Caco-2 (cell line): ENCODE results near the gene RGS7. TPM values are rescaled to one million over a fixed set of nuclear protein-coding genes. Genes with fewer than 3 reads are reported as not detected.

ENCODE experiments used
- BruUV-seq: library from RNA; stranded (reverse); fragments of 400-500 nt; replicated peaks from 2 replicates; lab custom pipeline; 2021; lab: Mats Ljungman, UMichigan
- CTCF ChIA-PET: fragments of 300-600 bp; sonication (Branson Sonifier 250); formaldehyde crosslinking; loops from one replicate; lab custom pipeline; 2022; ENCODE audit warnings: antibody characterized with exemption; lab: Charles Lee
- POLR2A ChIA-PET: fragments of 300-600 bp; sonication (Branson Sonifier 250); formaldehyde crosslinking; loops from one replicate; lab custom pipeline; 2022; ENCODE audit warnings: antibody characterized with exemption; lab: Charles Lee
- DNase-seq, 2 experiments: peaks; one replicate each; pipeline versions ENCODE4 v3.0.0 to v3.0.0-alpha.2; 2020 to 2022
- H3K27me3 ChIP-seq: replicated peaks from 2 replicates; pipeline ENCODE4 v1.6.0; 2011; ENCODE audit warnings: low read length; ENCODE audit not compliant: control insufficient read depth, insufficient read depth
- H3K36me3 ChIP-seq: 2 replicates; pipeline ENCODE4 v1.5.1; 2011; ENCODE audit warnings: low read length; ENCODE audit not compliant: control insufficient read depth, insufficient read depth
- H3K4me1 ChIP-seq: fragments of 250-450 bp; sonication (Bioruptor Pico); 2 replicates; pipeline ENCODE4 v1.5.1; 2020; ENCODE audit warnings: mild to moderate bottlenecking
- H3K4me3 ChIP-seq: 2 replicates; pipeline ENCODE4 v1.5.1; 2011; ENCODE audit warnings: low read depth, mild to moderate bottlenecking, control low read depth, low read length
- H3K9me3 ChIP-seq: fragments of 250-450 bp; sonication (Bioruptor Pico); 2 replicates; pipeline ENCODE4 v1.5.1; 2020; ENCODE audit warnings: mild to moderate bottlenecking, moderate library complexity
- H3K27ac Mint-ChIP-seq: one replicate; pipeline ENCODE4 v1.8.0; 2022; ENCODE audit warnings: mixed read lengths; ENCODE audit not compliant: unreplicated experiment
- H3K27me3 Mint-ChIP-seq: one replicate; pipeline ENCODE4 v1.8.0; 2022; ENCODE audit warnings: mixed read lengths; ENCODE audit not compliant: insufficient read depth, unreplicated experiment
- H3K36me3 Mint-ChIP-seq: one replicate; pipeline ENCODE4 v1.8.0; 2022; ENCODE audit warnings: mild to moderate bottlenecking, mixed read lengths; ENCODE audit not compliant: insufficient read depth, unreplicated experiment
- H3K4me1 Mint-ChIP-seq: one replicate; pipeline ENCODE4 v1.8.0; 2022; ENCODE audit warnings: low read depth, mixed read lengths; ENCODE audit not compliant: unreplicated experiment
- H3K4me3 Mint-ChIP-seq: one replicate; pipeline ENCODE4 v1.8.0; 2022; ENCODE audit warnings: mild to moderate bottlenecking, moderate library complexity, mixed read lengths; ENCODE audit not compliant: unreplicated experiment
- H3K9me3 Mint-ChIP-seq: one replicate; pipeline ENCODE4 v1.8.0; 2022; ENCODE audit warnings: mixed read lengths; ENCODE audit not compliant: unreplicated experiment
- CTCF ChIP-seq, 2 experiments: fragments of 200-600 bp in 1 of 2; IDR thresholded peaks; 1 replicate in 1 of 2; 2 replicates in 1 of 2; pipeline versions ENCODE4 v1.5.1 to v1.8.0; 2011 to 2022; ENCODE audit warnings: antibody characterized with exemption in 1 of 2, control low read depth in 1 of 2, inconsistent platforms in 1 of 2, low read depth in 1 of 2, low read length in 1 of 2, mild to moderate bottlenecking in 1 of 2, moderate library complexity in 1 of 2; ENCODE audit not compliant: insufficient read depth in 1 of 2, severe bottlenecking in 1 of 2, unreplicated experiment in 1 of 2
- intact Hi-C: fragments of 100-400 bp; cut with micrococcal nuclease; formaldehyde crosslinking; loops from one replicate; pipeline ENCODE4 v1.10.0; 2022; ENCODE audit not compliant: unreplicated experiment
- total RNA-seq: library from RNA; stranded (reverse); gene quantifications from 2 replicates; pipeline ENCODE4 v1.2.3, GENCODE V29; 2022

The RGS7 gene
- total RNA-seq, 1 experiment from 2014 or later: not detected

GRCh38 chr1:241136389-241136788, 220.6 kb downstream of the RGS7 start:
- Histone ChIP-seq H3K4me3 (no peak overlapping the region), H3K9me3 (no peaks in the 10 kb centered on the region), H3K36me3 (no peaks in the 10 kb centered on the region), H3K27me3 (no peaks in the 10 kb centered on the region), H3K4me1 (peaks cover 9% of the 10 kb centered on the region)
- DNase-seq: no peak
- H3K27me3 Mint-ChIP-seq: no peaks in the 10 kb centered on the region
- BruUV-seq: no TSS peak
- no peaks in the 10 kb centered on the region for H3K4me1 Mint-ChIP-seq
- no peak overlapping the region for H3K27ac Mint-ChIP-seq
- intact Hi-C loops: no loop called here
- no peak overlapping the region for H3K4me3 Mint-ChIP-seq
- no peaks in the 10 kb centered on the region for H3K36me3 Mint-ChIP-seq
- H3K9me3 Mint-ChIP-seq: no peaks in the 10 kb centered on the region
- TF ChIP-seq CTCF (IDR thresholded peaks at IDR 0.05; ENCODE audit: insufficient read depth in 1 of 2, low read depth in 1 of 2, low read length in 1 of 2, severe bottlenecking in 1 of 2, unreplicated experiment in 1 of 2): no peak
- POLR2A ChIA-PET: no interaction called here
- CTCF ChIA-PET: no interaction called here

- ChIA-PET POLR2A (no interaction called here), CTCF (no interaction called here)
- no peaks in the 10 kb centered on the region for H3K36me3 ChIP-seq
- Mint-ChIP-seq H3K9me3 (no peaks in the 10 kb centered on the region), H3K36me3 (no peaks in the 10 kb centered on the region), H3K27me3 (peaks cover 3% of the 10 kb centered on the region), H3K4me1 (no peaks in the 10 kb centered on the region), H3K4me3 (no peak overlapping the region), H3K27ac (no peak overlapping the region)
- no peaks in the 10 kb centered on the region for H3K27me3 ChIP-seq
- TF ChIP-seq CTCF (IDR thresholded peaks at IDR 0.05; ENCODE audit: insufficient read depth in 1 of 2, low read depth in 1 of 2, low read length in 1 of 2, severe bottlenecking in 1 of 2, unreplicated experiment in 1 of 2): no peak
- DNase-seq: no peak
- H3K4me3 ChIP-seq: no peak overlapping the region
- no peaks in the 10 kb centered on the region for H3K9me3 ChIP-seq
- intact Hi-C loops: no loop called here
- H3K4me1 ChIP-seq: no peaks in the 10 kb centered on the region
- BruUV-seq: no TSS peak
These were observed 225.3 kb downstream of the RGS7 start for GRCh38 chr1:241131636-241132194.

- Mint-ChIP-seq H3K4me3 (no peak overlapping the region), H3K36me3 (no peaks in the 10 kb centered on the region), H3K9me3 (no peaks in the 10 kb centered on the region), H3K27ac (no peak overlapping the region), H3K4me1 (no peaks in the 10 kb centered on the region), H3K27me3 (peaks cover 3% of the 10 kb centered on the region)
- BruUV-seq: no TSS peak
- H3K4me1 ChIP-seq: no peaks in the 10 kb centered on the region
- no peak for TF ChIP-seq CTCF (IDR thresholded peaks at IDR 0.05; ENCODE audit: insufficient read depth in 1 of 2, low read depth in 1 of 2, low read length in 1 of 2, severe bottlenecking in 1 of 2, unreplicated experiment in 1 of 2)
- DNase-seq: no peak
- intact Hi-C loops: no loop called here
- ChIA-PET POLR2A (no interaction called here), CTCF (no interaction called here)
- no peaks in the 10 kb centered on the region for H3K36me3 ChIP-seq
- H3K27me3 ChIP-seq: no peaks in the 10 kb centered on the region
- no peaks in the 10 kb centered on the region for H3K9me3 ChIP-seq
- H3K4me3 ChIP-seq: no peak overlapping the region
These were observed 226.1 kb downstream of the RGS7 start for GRCh38 chr1:241130881-241131280.
